ENCODE data around the gene SLC41A2. TPM values are rescaled to one million over a fixed set of nuclear protein-coding genes. Genes with fewer than 3 reads are reported as not detected.

The SLC41A2 gene
- total and polyA plus RNA-seq, 2 of the 4 experiments (the other 2 are of a cell fraction) = 1.5 to 6.8 TPM

DNA sequence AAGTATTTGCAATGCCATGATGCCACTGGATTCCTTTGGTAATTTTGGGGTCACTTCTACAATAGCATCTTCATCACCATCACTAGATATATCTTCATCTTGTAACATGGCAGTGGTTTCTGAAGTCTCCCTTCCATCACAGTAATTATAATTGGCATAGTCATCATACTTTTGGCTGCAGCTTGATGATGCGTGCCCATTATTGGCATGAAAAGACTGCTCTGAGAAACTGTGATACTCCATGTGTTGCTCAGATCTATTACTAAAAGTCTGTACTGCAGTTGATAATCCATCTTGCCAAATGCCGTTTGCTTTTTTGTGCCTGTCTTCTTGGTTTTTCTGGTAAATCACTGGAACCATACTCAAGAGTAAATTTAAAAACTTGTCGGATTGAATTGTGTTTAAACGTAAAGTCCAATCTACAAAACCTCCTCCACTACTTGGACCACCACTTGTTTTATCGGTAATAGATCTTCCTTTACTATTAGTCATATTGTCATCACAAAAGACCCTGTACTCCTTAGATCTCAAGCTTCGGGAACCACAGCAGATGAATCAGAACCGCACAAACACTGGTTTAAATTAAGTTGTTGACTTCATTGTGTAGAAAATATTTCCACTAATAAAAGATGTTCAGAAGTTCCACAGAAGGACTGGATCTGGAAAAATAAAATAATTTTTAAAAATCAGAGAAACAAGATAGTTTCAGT is 29.9 kb downstream of the SLC41A2 start:
- H3K9me3 ChIP-seq (ENCODE audit: control insufficient read depth, insufficient read depth, low read length) = no peaks in the 10 kb centered on the region
- no peak overlapping the region for H2AFZ ChIP-seq (replicated peaks; ENCODE audit: low read length, poor library complexity)
- no peak overlapping the region for H4K5ac ChIP-seq (ENCODE audit: low read depth, low read length)
- 80% methylated on average over 1 of the region's 7 CpGs; no CpG with 5 or more reads in 1 of the 2 experiments for WGBS, 2 experiments (ENCODE audit: extremely low coverage in 2 of 2, insufficient read length in 1 of 2)
- no peak for TF ChIP-seq MXI1 (IDR thresholded peaks at IDR 0.05; ENCODE audit: borderline replicate concordance, low read depth, low read length)
- no peak for TF ChIP-seq MAZ (IDR thresholded peaks at IDR 0.05; ENCODE audit: borderline replicate concordance, low read depth, low read length)
- TF ChIP-seq FOS (IDR thresholded peaks at IDR 0.05; ENCODE audit: low read depth, low read length) = no peak
- TF ChIP-seq NFE2L2 (IDR thresholded peaks at IDR 0.05; ENCODE audit: low read depth, low read length) = no peak
- TF ChIP-seq, protein P1, sequence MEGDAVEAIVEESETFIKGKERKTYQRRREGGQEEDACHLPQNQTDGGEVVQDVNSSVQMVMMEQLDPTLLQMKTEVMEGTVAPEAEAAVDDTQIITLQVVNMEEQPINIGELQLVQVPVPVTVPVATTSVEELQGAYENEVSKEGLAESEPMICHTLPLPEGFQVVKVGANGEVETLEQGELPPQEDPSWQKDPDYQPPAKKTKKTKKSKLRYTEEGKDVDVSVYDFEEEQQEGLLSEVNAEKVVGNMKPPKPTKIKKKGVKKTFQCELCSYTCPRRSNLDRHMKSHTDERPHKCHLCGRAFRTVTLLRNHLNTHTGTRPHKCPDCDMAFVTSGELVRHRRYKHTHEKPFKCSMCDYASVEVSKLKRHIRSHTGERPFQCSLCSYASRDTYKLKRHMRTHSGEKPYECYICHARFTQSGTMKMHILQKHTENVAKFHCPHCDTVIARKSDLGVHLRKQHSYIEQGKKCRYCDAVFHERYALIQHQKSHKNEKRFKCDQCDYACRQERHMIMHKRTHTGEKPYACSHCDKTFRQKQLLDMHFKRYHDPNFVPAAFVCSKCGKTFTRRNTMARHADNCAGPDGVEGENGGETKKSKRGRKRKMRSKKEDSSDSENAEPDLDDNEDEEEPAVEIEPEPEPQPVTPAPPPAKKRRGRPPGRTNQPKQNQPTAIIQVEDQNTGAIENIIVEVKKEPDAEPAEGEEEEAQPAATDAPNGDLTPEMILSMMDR (conservative IDR thresholded peaks at IDR 0.05; ENCODE audit: low read depth, low read length) = no peak
- no peak for TF ChIP-seq CEBPB (IDR thresholded peaks at IDR 0.05; ENCODE audit: low read depth, low read length)
- TF ChIP-seq RCOR1 (IDR thresholded peaks at IDR 0.05; ENCODE audit: insufficient replicate concordance, low read length) = no peak
- no peak for TF ChIP-seq RAD21 (IDR thresholded peaks at IDR 0.05; ENCODE audit: low read length)
- TF ChIP-seq CHD1 (IDR thresholded peaks at IDR 0.05; ENCODE audit: low read depth, low read length) = no peak
- no peak for TF ChIP-seq RFX5 (IDR thresholded peaks at IDR 0.05; ENCODE audit: low read depth, low read length)
- no peak for TF ChIP-seq USF2 (IDR thresholded peaks at IDR 0.05; ENCODE audit: low read depth, low read length)
- no peak for TF ChIP-seq BHLHE40 (IDR thresholded peaks at IDR 0.05; ENCODE audit: low read depth, low read length)
- no peak for TF ChIP-seq MAFK (IDR thresholded peaks at IDR 0.05; ENCODE audit: low read depth, low read length)
- TF ChIP-seq POLR2A (IDR thresholded peaks at IDR 0.05; ENCODE audit: low read depth, low read length) = no peak
- no peak for TF ChIP-seq SMC3 (IDR thresholded peaks at IDR 0.05; ENCODE audit: low read depth, low read length)
- no peak for TF ChIP-seq ELK1 (IDR thresholded peaks at IDR 0.05; ENCODE audit: borderline replicate concordance, low read depth, low read length)
- H3K4ac ChIP-seq (ENCODE audit: low read depth, low read length) = no peak overlapping the region
- no peak overlapping the region for H2BK20ac ChIP-seq (ENCODE audit: low read depth, low read length)
- no peaks in the 10 kb centered on the region; the same call in 1 of the 2 replicates for H3K4me1 ChIP-seq (ENCODE audit: control insufficient read depth, insufficient read depth, low read length)
- no peak overlapping the region for H4K91ac ChIP-seq (ENCODE audit: insufficient read depth, low read depth, low read length)
- intact Hi-C loops (cut with micrococcal nuclease) = no loop called here
- ATAC-seq (ENCODE audit: low read depth) (no peak), DNase-seq (no peak)
- no peak overlapping the region for H2BK15ac ChIP-seq (ENCODE audit: low read depth, low read length)
- no peak overlapping the region for H3K4me2 ChIP-seq (ENCODE audit: low read depth, low read length)
- no peak overlapping the region for H3K18ac ChIP-seq (ENCODE audit: low read depth, low read length)
- no peaks in the 10 kb centered on the region; a peak in 1 of 4 replicates for H3K79me1 ChIP-seq (ENCODE audit: low read depth in 1 of 2, low read length in 2 of 2)
- H4K8ac ChIP-seq (ENCODE audit: low read depth in 2 of 2, low read length in 2 of 2) = no peak overlapping the region
- H3K27ac ChIP-seq (ENCODE audit: insufficient read depth, low read length) = no peak overlapping the region
- H3K23ac ChIP-seq (ENCODE audit: low read depth, low read length) = no peak overlapping the region
- no peak overlapping the region for H2AK5ac ChIP-seq (ENCODE audit: low read depth, low read length)
- in situ Hi-C loops (cut with MboI; ENCODE audit: low sequenced_read_pairs) = no loop called here
- H4K20me1 ChIP-seq (ENCODE audit: insufficient read depth, low read length) = no peaks in the 10 kb centered on the region
- POLR2A ChIA-PET (ENCODE audit: unreplicated experiment) = interaction anchor here (0.6 kb wide), 1 partner anchor 223 kb away, joined by 3 read pairs; no protein-coding TSS in a partner anchor
- H2AK9ac ChIP-seq (replicated peaks; ENCODE audit: low read depth, low read length, poor library complexity) = no peak overlapping the region
- dilution Hi-C loops (cut with HindIII; ENCODE audit: low sequenced_read_pairs, unreplicated experiment) = no loop called here
- no peak overlapping the region for H3K4me3 ChIP-seq (ENCODE audit: insufficient read depth, low read depth, low read length)
- CTCF ChIA-PET = no interaction called here
- BruUV-seq (replicated peaks) = no TSS peak
- H3K27me3 ChIP-seq (ENCODE audit: control insufficient read depth, insufficient read depth, low read length) = no peaks in the 10 kb centered on the region
- no peak overlapping the region for H3K56ac ChIP-seq (ENCODE audit: extremely low read depth, insufficient read depth, low read length)
- H3K36me3 ChIP-seq (ENCODE audit: control insufficient read depth, insufficient read depth, low read length) = no peaks in the 10 kb centered on the region
- no peak overlapping the region for H2BK5ac ChIP-seq (ENCODE audit: low read depth, low read length, poor library complexity, severe bottlenecking)
- no peak overlapping the region for H3K9ac ChIP-seq (ENCODE audit: low read depth, low read length)
- no peak overlapping the region for H2BK120ac ChIP-seq (ENCODE audit: low read depth, low read length)
- no peaks in the 10 kb centered on the region for H3K9me1 ChIP-seq (ENCODE audit: insufficient read depth, low read length)
- no peak overlapping the region for H3K14ac ChIP-seq (replicated peaks; ENCODE audit: low read depth, low read length)
